Stimulated activated CD4-positive, alpha-beta T cell treated with anti-CD3 and anti-CD28 coated beads, Interleukin-1b, Interleukin-23, amount 100 ng/mL, for 48 hours (primary cell): ENCODE measurements around the gene KRT27.
"Not testable (repeated sequence)": the region's sequence is repeated elsewhere in the genome, so short reads cannot be mapped to it uniquely, and the experiment has no call there.

Experiments
- DNase-seq: peaks from one replicate; pipeline ENCODE4 v3.0.0-alpha.2; 2020

The KRT27 gene

DNA sequence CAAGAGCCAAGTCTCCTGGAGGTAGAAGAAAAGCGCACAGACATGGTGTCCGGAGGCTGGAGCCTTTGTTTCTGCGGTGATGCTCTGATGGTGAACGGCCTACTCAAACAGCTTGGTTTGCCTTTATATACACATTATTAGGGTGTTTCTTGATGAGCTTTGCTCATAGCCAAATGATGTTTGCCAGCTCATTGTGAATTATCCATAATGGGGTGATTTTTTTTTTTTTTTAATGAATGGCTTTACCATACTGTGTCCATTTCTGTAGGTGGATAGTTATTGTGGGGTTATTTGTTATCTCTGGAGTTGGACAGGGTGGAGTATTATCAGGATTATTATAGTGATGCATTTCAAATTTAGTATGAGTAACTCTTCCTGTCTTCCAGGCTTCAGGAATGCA, at the start of gene KRT27:
KRT27 (minus strand) TSS at position 101 of the 400 bp plus-strand sequence; CDS start at position 44, 57 bp downstream.
- no peak for DNase-seq

DNA sequence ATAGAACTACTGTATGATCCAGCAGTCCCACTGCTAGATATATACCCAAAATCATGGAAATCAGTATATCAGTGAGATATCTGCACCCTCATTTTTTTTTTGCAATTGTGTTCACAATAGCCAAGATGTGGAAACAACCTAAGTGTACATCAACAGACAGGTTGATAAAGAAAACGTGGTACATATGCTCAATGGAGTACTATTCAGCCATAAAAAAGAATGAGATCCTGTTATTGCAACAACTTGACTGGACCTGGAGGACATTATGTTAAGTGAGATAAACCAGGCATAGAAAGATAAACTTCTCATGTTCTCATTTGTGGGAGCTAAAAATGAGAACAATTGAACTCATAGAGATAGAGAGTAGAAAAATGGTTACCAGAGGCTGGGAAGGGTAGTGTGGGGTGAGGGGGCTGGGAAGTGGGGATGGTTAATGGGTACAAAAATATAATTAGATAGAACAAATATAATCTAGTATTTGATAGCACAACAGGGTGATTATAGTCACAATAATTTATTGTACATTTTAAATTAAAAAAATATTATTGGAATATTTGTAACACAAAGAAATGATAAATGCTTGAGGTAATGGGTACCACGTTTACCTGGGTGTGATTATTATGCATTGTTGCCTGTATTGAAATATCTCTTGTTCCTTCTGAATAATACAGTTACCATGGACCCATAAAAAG, 47.9 kb upstream of the KRT27 start:
- DNase-seq: no peak

- no peak for DNase-seq
These were observed 46.2 kb upstream of the KRT27 start for GRCh38 chr17:40828454-40829044.

DNA sequence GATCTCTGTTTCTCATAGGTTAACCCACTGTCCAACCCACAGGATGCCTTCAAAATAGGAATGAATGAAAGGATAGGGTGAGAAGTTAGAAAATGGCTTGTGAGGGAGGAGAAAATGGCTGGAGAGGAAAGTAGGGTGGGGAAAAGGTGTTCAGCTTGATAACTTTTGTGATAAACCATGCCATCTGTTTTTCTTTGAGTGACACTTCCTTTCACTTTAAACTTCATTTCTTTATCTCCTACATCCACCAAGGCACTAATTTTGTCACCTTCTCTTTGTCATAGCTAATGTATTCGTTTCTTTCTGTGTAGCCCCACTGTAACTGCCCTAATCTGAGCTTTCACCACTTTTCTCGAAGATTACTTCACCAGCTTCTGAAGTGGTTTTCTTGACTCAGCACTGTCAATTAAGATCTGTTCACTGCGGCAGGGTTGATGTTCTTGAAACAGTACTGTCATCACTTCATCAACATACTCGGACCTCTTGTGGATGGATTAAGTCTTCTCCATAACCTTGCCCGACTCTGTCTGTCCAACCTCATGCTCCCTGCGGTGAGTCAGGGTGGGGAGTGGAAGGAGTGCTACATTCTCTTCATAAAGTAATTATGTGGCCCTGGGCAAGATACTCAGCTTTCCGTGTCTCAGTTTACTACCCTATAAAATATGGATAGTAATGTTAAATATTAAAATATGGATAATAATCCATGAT, 45.5 kb upstream of the KRT27 start:
- DNase-seq: peak; percentile 9

DNA sequence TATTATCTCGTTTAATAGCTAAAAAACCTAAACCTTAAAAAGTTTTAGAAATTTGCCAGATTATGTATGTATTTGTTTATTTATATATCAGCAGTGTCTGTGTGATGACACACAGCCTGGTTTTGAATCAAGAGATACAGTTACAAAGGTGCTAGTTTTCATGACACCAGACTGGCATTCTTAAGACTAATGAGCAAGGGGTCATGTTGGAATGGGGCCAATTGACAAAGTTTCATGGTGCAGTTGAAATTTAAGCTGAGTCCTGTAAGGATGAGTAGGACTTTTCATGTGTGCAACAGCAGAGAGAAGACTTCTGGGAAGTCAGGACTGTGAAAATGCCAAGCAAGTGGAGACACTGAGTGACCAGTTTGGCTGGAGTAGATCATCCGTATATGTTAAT, 43.2 kb upstream of the KRT27 start:
- DNase-seq: no peak

DNA sequence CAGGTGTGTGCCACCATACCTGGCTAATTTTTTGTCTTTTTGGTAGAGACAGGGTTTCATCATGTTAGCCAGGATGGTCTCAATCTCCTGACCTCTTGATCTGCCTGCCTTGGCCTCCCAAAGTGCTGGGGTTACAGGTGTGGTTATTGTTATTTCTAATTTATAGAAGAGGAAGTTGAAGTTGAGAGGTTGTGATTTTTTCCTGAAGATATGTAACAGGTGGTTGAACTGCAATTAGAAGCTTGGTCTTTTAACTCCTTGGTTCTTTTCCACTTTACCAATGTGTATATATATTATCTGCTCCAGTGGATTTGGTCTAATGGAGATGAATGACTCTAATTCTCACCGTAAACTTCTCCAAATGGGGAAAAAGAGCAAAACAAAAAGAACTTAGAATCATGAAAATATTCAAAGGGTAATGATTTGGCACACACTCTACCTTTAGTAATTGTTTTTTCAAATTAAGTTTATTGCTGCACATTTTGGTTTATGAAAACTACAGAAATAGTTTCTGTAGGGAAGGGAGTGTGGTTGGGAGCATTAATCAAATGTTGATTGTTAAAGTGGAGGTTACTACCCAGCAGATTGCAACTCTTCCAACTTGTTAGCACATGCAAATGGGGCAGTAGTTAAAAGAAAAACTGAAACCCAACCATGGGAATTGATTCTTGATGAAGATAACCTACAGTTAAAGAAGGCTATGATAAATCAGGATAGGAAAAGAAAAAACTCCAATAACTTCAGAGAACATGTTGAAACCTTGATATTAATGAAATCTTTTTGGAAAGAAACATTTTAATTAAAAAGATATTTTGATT, 41.9 kb upstream of the KRT27 start:
- no peak for DNase-seq

DNA sequence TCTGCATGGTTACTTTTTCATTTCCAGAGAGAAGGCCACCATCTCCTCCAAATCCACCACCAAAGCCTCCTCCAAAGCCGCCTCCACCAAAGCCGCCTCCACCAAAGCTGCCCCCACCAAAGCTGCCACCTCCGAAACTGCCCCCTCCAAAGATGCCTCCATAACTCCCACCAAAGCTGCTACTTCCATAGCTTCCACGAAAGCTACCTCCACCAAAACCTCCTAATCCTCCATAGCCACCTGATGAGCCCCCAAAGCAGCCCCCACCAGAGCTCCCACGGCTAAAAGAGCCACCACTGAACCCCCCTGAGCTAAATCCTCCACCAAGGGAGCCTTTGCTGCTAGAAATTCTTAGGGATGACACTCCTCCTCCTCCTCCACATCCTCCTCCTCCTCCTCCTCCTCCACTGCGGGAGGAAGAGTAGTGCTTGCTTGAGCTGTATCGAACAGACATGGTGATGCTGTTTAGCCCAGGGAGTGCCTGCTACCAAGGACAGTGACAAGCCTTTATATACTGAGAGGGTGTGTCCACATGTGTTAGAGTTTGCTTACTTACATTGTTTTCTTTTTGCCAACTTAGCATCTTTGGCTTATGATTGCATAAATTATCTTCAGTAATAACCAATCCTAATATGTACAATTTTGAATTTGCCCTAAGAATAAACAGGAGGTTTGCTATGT, 39.9 kb upstream of the KRT27 start, which contains the start of gene KRT10:
KRT10 (minus strand) TSS at position 483 of the 681 bp plus-strand sequence; CDS start at position 454, 29 bp downstream.
- DNase-seq: no peak

DNA sequence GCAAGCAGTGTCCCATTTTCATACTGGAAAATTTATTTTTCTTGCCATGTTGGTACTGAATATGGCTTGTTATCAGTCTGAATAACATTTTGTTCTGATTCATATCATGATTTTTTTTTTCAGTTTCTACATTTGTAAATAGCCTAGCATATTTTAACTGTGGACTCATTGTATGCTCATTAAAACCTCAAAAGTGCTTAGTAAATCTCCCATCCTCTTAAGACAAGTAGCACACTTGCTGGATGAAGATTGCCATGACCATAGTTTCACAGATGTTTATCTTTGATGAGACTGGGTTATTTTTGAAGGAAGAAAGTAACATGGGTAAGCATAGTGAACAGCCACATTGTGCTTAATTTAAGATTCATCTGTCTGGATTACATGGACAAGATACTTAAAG, 39.2 kb upstream of the KRT27 start:
- no peak for DNase-seq

DNA sequence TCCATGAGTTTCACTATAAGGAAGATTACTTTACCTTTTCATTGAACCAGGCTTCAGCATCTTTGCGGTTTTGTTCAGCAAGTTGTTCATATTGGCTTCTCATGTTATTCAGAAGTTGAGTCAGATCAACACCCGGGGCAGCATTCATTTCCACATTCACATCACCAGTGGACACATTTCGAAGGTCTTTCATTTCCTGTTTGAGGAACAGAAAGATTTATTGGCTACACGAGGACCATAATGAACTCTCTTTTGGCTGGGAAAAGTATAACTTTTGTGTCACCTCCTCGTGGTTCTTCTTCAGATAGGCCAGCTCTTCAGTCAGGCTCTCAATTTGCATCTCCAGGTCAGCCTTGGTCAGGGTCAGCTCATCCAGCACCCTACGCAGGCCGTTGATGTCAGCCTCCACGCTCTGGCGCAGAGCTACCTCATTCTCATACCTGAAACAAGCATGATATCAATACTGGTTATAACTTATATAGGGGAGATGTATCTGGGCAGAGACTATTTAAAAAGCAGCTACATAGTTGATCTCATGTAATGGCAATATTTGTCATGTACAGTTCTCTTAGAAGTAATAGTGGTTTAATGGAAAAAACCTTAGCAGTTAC, 38.0 kb upstream of the KRT27 start:
- DNase-seq: peak; percentile 9

GRCh38 chr17:40819528-40820125, 37.3 kb upstream of the KRT27 start:
- DNase-seq: no peak

GRCh38 chr17:40818733-40819527, 36.6 kb upstream of the KRT27 start:
- DNase-seq: peak; percentile 85

- DNase-seq: no peak
These were observed 36.0 kb upstream of the KRT27 start for GRCh38 chr17:40818343-40818732.

- DNase-seq: no peak
These were observed 34.8 kb upstream of the KRT27 start for GRCh38 chr17:40817103-40817682.

DNA sequence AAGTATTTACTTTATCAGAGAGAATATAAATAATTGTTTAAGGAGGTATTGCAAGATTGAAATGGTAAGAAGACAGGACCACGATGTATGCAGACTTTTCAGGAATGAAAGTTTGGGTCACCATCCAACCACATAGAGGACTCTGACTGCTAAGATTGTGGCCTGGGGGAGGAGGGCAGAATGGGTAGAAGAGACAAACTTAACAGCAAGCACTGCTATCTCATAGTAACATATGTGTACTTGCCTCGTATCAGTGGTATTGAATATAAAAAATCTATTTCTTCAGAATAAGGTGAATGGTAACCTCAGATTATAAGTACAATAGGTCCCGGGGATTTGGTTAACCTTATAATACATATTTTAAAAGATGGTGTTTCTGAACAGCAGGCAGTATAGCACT, 34.2 kb upstream of the KRT27 start:
- DNase-seq: no peak

- DNase-seq: no peak
These were observed 33.0 kb upstream of the KRT27 start for GRCh38 chr17:40815381-40815780.

DNA sequence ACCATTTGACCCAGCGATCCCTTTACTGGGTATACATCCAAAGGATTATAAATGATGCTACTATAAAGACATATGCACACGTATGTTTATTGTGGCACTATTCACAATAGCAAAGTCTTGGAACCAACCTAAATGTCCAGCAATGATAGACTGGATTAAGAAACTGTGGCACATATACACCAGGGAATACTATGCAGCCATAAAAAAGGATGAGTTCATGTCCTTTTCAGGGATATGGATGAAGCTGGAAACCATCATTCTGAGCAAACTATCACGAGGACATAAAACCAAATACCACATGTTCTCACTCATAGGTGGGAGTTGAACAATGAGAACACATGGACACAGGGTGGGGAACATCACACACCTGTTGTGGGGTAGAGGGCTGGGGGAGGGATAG, 32.3 kb upstream of the KRT27 start:
- DNase-seq: not testable (repeated sequence)

GRCh38 chr17:40813804-40814203, 31.5 kb upstream of the KRT27 start:
- DNase-seq: no peak

- no peak for DNase-seq
These were observed 30.3 kb upstream of the KRT27 start for GRCh38 chr17:40812639-40813038.

DNA sequence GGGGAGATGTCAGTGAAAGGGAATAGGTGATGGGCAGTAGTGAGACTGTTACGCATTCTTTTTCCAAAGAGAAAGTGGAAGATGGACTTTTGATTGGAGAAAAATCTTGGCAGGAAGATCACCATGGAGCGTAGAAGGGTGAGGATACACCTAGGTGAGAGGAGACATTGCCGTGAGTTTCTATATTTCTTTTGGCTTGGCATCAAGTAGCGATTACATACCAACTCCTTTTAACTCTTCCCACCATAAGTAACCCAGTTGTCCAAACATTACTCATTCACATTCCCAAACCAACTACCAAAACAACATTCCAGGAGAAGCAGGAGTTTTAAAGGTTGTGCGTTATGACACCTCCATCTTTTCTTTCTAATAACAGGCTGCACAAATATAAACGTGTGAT, 28.1 kb upstream of the KRT27 start:
- DNase-seq: no peak

DNA sequence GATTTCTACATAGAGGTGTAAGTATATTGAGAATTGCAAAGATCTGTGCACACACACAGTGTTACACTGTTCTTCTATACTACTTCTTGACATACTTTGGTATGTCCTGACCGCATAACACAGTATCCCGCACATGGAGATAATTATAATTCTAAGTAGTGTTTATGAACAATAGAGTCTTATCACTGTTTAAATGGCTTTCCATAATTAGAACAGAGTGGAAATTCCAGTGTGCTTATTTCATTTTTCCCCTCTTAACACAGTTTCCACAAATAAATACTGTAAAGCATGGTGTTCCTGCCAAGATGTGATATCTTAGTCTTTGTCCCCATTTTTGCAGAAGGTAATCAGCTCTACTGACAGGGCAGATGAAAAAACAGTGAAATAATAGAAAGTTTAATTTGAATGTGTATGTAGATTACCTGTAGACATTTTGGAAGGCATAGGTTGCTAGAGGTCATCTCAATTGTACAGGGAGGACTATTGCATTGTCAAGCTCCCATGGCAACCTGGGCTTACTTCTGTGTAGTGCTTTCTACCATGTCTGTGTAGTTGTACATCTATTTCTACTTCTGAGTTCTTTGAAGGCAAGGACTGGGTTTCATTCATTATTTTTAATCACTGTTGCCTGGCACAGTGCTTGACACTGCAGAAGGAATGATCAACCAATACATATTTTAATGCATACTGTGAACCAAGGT, 27.5 kb upstream of the KRT27 start:
- DNase-seq: no peak
